PC-3 (cell line): Measurements from ENCODE around the gene MDFIC. TPM values are rescaled to one million over a fixed set of nuclear protein-coding genes. Genes with fewer than 3 reads are reported as not detected.

Experiments
- ATAC-seq: fragments of 200-7000 bp; cut with Tn5 transposase; 2 replicates; pipeline ENCODE4 v1.9.1; 2020; ENCODE audit warnings: mild to moderate bottlenecking, moderate library complexity
- BruUV-seq: library from RNA; stranded (reverse); fragments of 400-500 nt; replicated peaks from 2 replicates; lab custom pipeline; 2021; lab: Mats Ljungman, UMichigan
- CTCF ChIA-PET: fragments of 300-600 bp; sonication (Branson Sonifier 250); formaldehyde crosslinking; loops from one replicate; lab custom pipeline; 2022; ENCODE audit warnings: antibody characterized with exemption; lab: Charles Lee
- POLR2A ChIA-PET: fragments of 300-600 bp; sonication (Branson Sonifier 250); formaldehyde crosslinking; loops from one replicate; lab custom pipeline; 2022; ENCODE audit warnings: antibody characterized with exemption; ENCODE audit not compliant: unreplicated experiment; lab: Charles Lee
- DNase-seq: peaks from one replicate; pipeline ENCODE4 v3.0.0-alpha.2; 2015
- H2AFZ ChIP-seq: fragments of 300-600 bp; sonication (generic); 2 replicates; pipeline ENCODE4 v1.6.0; 2016; ENCODE audit warnings: antibody characterized with exemption, low read length
- H3F3A ChIP-seq: fragments of 300-600 bp; sonication (generic); one replicate; pipeline ENCODE4 v1.6.0; 2017; ENCODE audit warnings: antibody characterized with exemption, low read length, control low read depth, mild to moderate bottlenecking; ENCODE audit not compliant: unreplicated experiment
- H3K27ac ChIP-seq: fragments of 300-600 bp; sonication (generic); 2 replicates; pipeline ENCODE4 v1.5.1; 2016; ENCODE audit warnings: mild to moderate bottlenecking, low read length
- H3K27me3 ChIP-seq: fragments of 300-600 bp; sonication (generic); 2 replicates; pipeline ENCODE4 v1.6.1; 2016; ENCODE audit warnings: low read length, mixed read lengths
- H3K36me3 ChIP-seq: fragments of 300-600 bp; sonication (generic); 2 replicates; pipeline ENCODE4 v1.6.1; 2016; ENCODE audit warnings: low read depth, mixed run types, low read length, mixed read lengths
- H3K4me1 ChIP-seq: fragments of 300-600 bp; sonication (generic); 2 replicates; pipeline ENCODE4 v1.5.1; 2016; ENCODE audit warnings: low read length; ENCODE audit not compliant: insufficient read depth
- H3K4me2 ChIP-seq: fragments of 300-600 bp; sonication (generic); 2 replicates; pipeline ENCODE4 v1.6.0; 2016; ENCODE audit warnings: low read length
- H3K4me3 ChIP-seq: fragments of 300-600 bp; sonication (generic); 2 replicates; pipeline ENCODE4 v1.5.1; 2016; ENCODE audit warnings: mild to moderate bottlenecking, low read length, mixed read lengths
- H3K79me2 ChIP-seq: fragments of 300-600 bp; sonication (generic); 2 replicates; pipeline ENCODE4 v1.6.1; 2017; ENCODE audit warnings: low read length, mixed read lengths
- H3K9ac ChIP-seq: fragments of 300-600 bp; sonication (generic); 2 replicates; pipeline ENCODE4 v1.6.0; 2016; ENCODE audit warnings: mild to moderate bottlenecking, low read length
- H3K9me2 ChIP-seq: fragments of 300-600 bp; sonication (generic); replicated peaks from 2 replicates; pipeline ENCODE4 v1.6.1; 2016; ENCODE audit warnings: mixed run types, low read length, mixed read lengths
- H3K9me3 ChIP-seq: fragments of 300-600 bp; sonication (generic); 2 replicates; pipeline ENCODE4 v1.6.1; 2016; ENCODE audit warnings: low read length, mixed read lengths
- H4K20me1 ChIP-seq: fragments of 300-600 bp; sonication (generic); 2 replicates; pipeline ENCODE4 v1.6.1; 2016; ENCODE audit warnings: low read length, mixed read lengths
- CTCF ChIP-seq: fragments of 300-600 bp; sonication (generic); conservative IDR thresholded peaks from 2 replicates; pipeline ENCODE4 v1.5.1; 2017; ENCODE audit warnings: antibody characterized with exemption, low read depth, mild to moderate bottlenecking, low read length
- EZH2 ChIP-seq: fragments of 300-600 bp; sonication (generic); IDR thresholded peaks from one replicate; pipeline ENCODE4 v1.6.1; 2017; ENCODE audit warnings: antibody characterized with exemption, mild to moderate bottlenecking, low read length; ENCODE audit not compliant: unreplicated experiment
- EZH2phosphoT487 ChIP-seq: fragments of 300-600 bp; sonication (generic); IDR thresholded peaks from 2 replicates; pipeline ENCODE4 v1.6.1; 2018; ENCODE audit warnings: mild to moderate bottlenecking, antibody characterized with exemption, low read length, borderline replicate concordance
- intact Hi-C: fragments of 100-400 bp; cut with micrococcal nuclease; formaldehyde crosslinking; loops from 2 replicates; pipeline ENCODE4 v1.9.0; 2023
- total RNA-seq: library from RNA; depleted of rRNA; stranded (reverse); fragments of >200 nt; gene quantifications from 2 replicates; pipeline ENCODE4 v1.2.3, GENCODE V29; 2014

MDFIC gene
- total RNA-seq, 1 experiment from 2014 or later = 33.9 TPM

GRCh38 chr7:115009736-115010440 lies 88.0 kb downstream of the MDFIC start:
- Histone ChIP-seq H3K4me2 (peak overlapping the region; percentile 19; the same call in 1 of the 2 replicates), H3K27me3 (no peaks in the 10 kb centered on the region), H3K36me3 (no peaks in the 10 kb centered on the region), H3K9me3 (no peaks in the 10 kb centered on the region), H3K9me2 (no peaks in the 10 kb centered on the region), H3F3A (no peaks in the 10 kb centered on the region), H3K9ac (no peak overlapping the region), H4K20me1 (no peaks in the 10 kb centered on the region), H3K4me3 (no peak overlapping the region), H3K27ac (no peak overlapping the region), H2AFZ (no peak overlapping the region), H3K4me1 (peaks cover 16% of the 10 kb centered on the region), H3K79me2 (no peaks in the 10 kb centered on the region)
- intact Hi-C loops = loop anchor here (10.0 kb wide), 1 partner anchor 125 kb away; no protein-coding TSS in a partner anchor
- ChIA-PET CTCF (no interaction called here), POLR2A (interaction anchor here (0.6 kb wide), 1 partner anchor 24 kb away, joined by 3 read pairs; no protein-coding TSS in a partner anchor)
- BruUV-seq = no TSS peak
- DNase-seq (no peak), ATAC-seq (peak; percentile 58)
- no peak for TF ChIP-seq CTCF
- no peak for TF ChIP-seq EZH2phosphoT487
- TF ChIP-seq EZH2 = no peak

- intact Hi-C loops = loop anchor here (10.0 kb wide), 1 partner anchor 124 kb away; no protein-coding TSS in a partner anchor
- no peaks in the 10 kb centered on the region for H3K9me3 ChIP-seq
- H2AFZ ChIP-seq = no peak overlapping the region
- no peaks in the 10 kb centered on the region for H3K27me3 ChIP-seq
- no TSS peak for BruUV-seq
- H4K20me1 ChIP-seq = no peaks in the 10 kb centered on the region
- ChIA-PET CTCF (no interaction called here), POLR2A (no interaction called here)
- no peak overlapping the region for H3K27ac ChIP-seq
- no peaks in the 10 kb centered on the region for H3K79me2 ChIP-seq
- no peak for DNase-seq
- no peak for ATAC-seq
- no peaks in the 10 kb centered on the region for H3F3A ChIP-seq
- no peaks in the 10 kb centered on the region for H3K36me3 ChIP-seq
- no peaks in the 10 kb centered on the region for H3K9me2 ChIP-seq
- H3K9ac ChIP-seq = no peak overlapping the region
- TF ChIP-seq EZH2 = no peak
- no peak for TF ChIP-seq EZH2phosphoT487
- TF ChIP-seq CTCF = no peak
- no peak overlapping the region for H3K4me2 ChIP-seq
- peaks cover 16% of the 10 kb centered on the region for H3K4me1 ChIP-seq
- no peak overlapping the region for H3K4me3 ChIP-seq
Measured at GRCh38 chr7:115010441-115010820, 88.5 kb downstream of the MDFIC start.

- ATAC-seq (no peak), DNase-seq (no peak)
- ChIA-PET CTCF (no interaction called here), POLR2A (no interaction called here)
- Histone ChIP-seq H3K27me3 (no peaks in the 10 kb centered on the region), H3K9me2 (no peaks in the 10 kb centered on the region), H3K9ac (no peak overlapping the region), H4K20me1 (no peaks in the 10 kb centered on the region), H3K4me1 (peaks cover 13% of the 10 kb centered on the region), H3F3A (no peaks in the 10 kb centered on the region), H3K4me2 (no peak overlapping the region), H3K79me2 (no peaks in the 10 kb centered on the region), H2AFZ (no peak overlapping the region), H3K4me3 (no peak overlapping the region), H3K9me3 (no peaks in the 10 kb centered on the region), H3K36me3 (no peaks in the 10 kb centered on the region), H3K27ac (no peak overlapping the region)
- TF ChIP-seq EZH2phosphoT487 (no peak), EZH2 (no peak), CTCF (no peak)
- BruUV-seq = no TSS peak
- intact Hi-C loops = loop anchor here (10.0 kb wide), 1 partner anchor 121 kb away; no protein-coding TSS in a partner anchor
Measured at GRCh38 chr7:115013886-115014285, 92.0 kb downstream of the MDFIC start.
